Measurements from ENCODE around the gene HOXD13. TPM values are rescaled to one million over a fixed set of nuclear protein-coding genes. Genes with fewer than 3 reads are reported as not detected.
A peak's percentile ranks its signal among the peaks of the same experiment; 100 is the strongest.

HOXD13 gene
- total and polyA plus RNA-seq, 2 of the 8 experiments (the other 6 are each of a cell fraction or from before 2014, with no cell fraction given) = not detected

GRCh38 chr2:176120364-176121189, 28.1 kb downstream of the HOXD13 start:
- Histone ChIP-seq H3K4me1 (replicated peaks in 1 of 4; ENCODE audit: control insufficient read depth in 3 of 4, insufficient read depth in 4 of 4, low read length in 3 of 4) (peaks cover 0 to 13% (median 6%) of the 10 kb centered on the region in 4 experiments; a peak in 4 of 7 replicates), H3K4me3 (ENCODE audit: extremely low read depth in 1 of 4, insufficient read depth in 2 of 4, low read depth in 3 of 4, low read length in 4 of 4) (no peak overlapping the region), H3K4ac (replicated peaks; ENCODE audit: insufficient read length, low read depth, low read length) (no peak overlapping the region), H2BK20ac (ENCODE audit: low read length) (no peak overlapping the region), H3K79me1 (ENCODE audit: low read depth, low read length) (no peaks in the 10 kb centered on the region), H3K79me2 (ENCODE audit: control insufficient read depth in 1 of 2, insufficient read depth in 2 of 2, low read length in 2 of 2) (no peaks in the 10 kb centered on the region), H3K14ac (ENCODE audit: insufficient read length) (no peak overlapping the region), H4K91ac (replicated peaks; ENCODE audit: insufficient read length, low read length) (no peak overlapping the region), H3K18ac (ENCODE audit: extremely low read depth, low read length) (no peak overlapping the region), H2BK12ac (ENCODE audit: low read depth, low read length) (peak overlapping the region; percentile 61; the same call in 1 of the 2 replicates), H2BK15ac (ENCODE audit: low read length) (0 out of 2 replicates have a peak overlapping the region, but pooled peaks have one; percentile 47), H2BK5ac (ENCODE audit: low read depth, low read length) (no peak overlapping the region), H3K56ac (replicated peaks; ENCODE audit: insufficient read length, low read depth, low read length) (no peak overlapping the region), H3K9ac (replicated peaks in 1 of 4; ENCODE audit: extremely low read depth in 1 of 4, low read depth in 3 of 4, low read length in 3 of 4) (no peak overlapping the region), H2BK120ac (replicated peaks; ENCODE audit: low read depth, low read length) (no peak overlapping the region), H3K27ac (ENCODE audit: low read depth, low read length) (no peak overlapping the region), H3K9me3 (ENCODE audit: insufficient read depth in 2 of 2, low read depth in 1 of 2, low read length in 1 of 2) (peaks cover 0 to 16% of the 10 kb centered on the region in 2 experiments; a peak in 2 of 4 replicates), H4K8ac (ENCODE audit: extremely low read depth, insufficient read depth, low read length) (no peak overlapping the region), H2AK5ac (ENCODE audit: low read depth, low read length) (no peak overlapping the region), H3K23ac (ENCODE audit: insufficient read length) (no peak overlapping the region), H3K23me2 (ENCODE audit: low read depth, low read length) (peaks cover 2% of the 10 kb centered on the region; the same call in 1 of the 2 replicates), H2AFZ (ENCODE audit: low read length) (no peak overlapping the region), H3K27me3 (replicated peaks in 1 of 4; ENCODE audit: control insufficient read depth in 3 of 4, extremely low read depth in 1 of 4, insufficient read depth in 3 of 4, low read length in 3 of 4) (peaks cover 96 to 100% (median 100%) of the 10 kb centered on the region in 4 experiments), H4K20me1 (replicated peaks in 1 of 2; ENCODE audit: control insufficient read depth in 1 of 2, insufficient read depth in 2 of 2, low read length in 2 of 2) (peaks cover 21 to 39% of the 10 kb centered on the region in 2 experiments), H4K5ac (ENCODE audit: insufficient read length, low read depth, low read length) (no peak overlapping the region), H3K4me2 (ENCODE audit: insufficient read depth in 1 of 2, low read depth in 2 of 2, low read length in 2 of 2) (no peak overlapping the region), H3K36me3 (ENCODE audit: control insufficient read depth in 2 of 4, insufficient read depth in 4 of 4, low read length in 3 of 4) (peaks cover 0 to 31% (median 0%) of the 10 kb centered on the region in 4 experiments; a peak in 1 of 8 replicates)
- ChIA-PET CTCF (ENCODE audit: partially characterized antibody) (interaction anchor here (0.7 to 4.7 kb wide), 18 partner anchors 9 to 1028 kb away, joined by 3 to 42 read pairs (median 5); partner anchors contain the start of gene HOXD8), POLR2A (ENCODE audit: partially characterized antibody) (interaction anchor here (0.6 kb wide), 1 partner anchor 910 kb away, joined by 3 read pairs; no protein-coding TSS in a partner anchor)
- 20% methylated on average over 13 of the region's 13 CpGs; no CpG with 5 or more reads in 1 of the 2 experiments for WGBS, 2 experiments (ENCODE audit: extremely low coverage in 1 of 2, insufficient coverage in 1 of 2, insufficient read length in 1 of 2, insufficient replicate concordance in 2 of 2, low coverage in 1 of 2, low lambda C conversion rate in 2 of 2, missing lambda C conversion rate in 1 of 2)
- DNase-seq (ENCODE audit: low read depth in 1 of 2, low spot score in 2 of 2) (peak in 1 of 2 experiments; percentile 42), FAIRE-seq (no peak)
- TF ChIP-seq NRF1 (IDR thresholded peaks at IDR 0.05; ENCODE audit: low read depth, low read length) (no peak), SIRT6 (IDR thresholded peaks at IDR 0.05; ENCODE audit: low read length) (no peak), TBP (IDR thresholded peaks at IDR 0.05; ENCODE audit: low read depth, low read length) (no peak), CHD1 (IDR thresholded peaks at IDR 0.05; ENCODE audit: low read depth, low read length) (no peak), SAP30 (IDR thresholded peaks at IDR 0.05; ENCODE audit: insufficient read depth, insufficient replicate concordance, low read length) (no peak), SUZ12 (IDR thresholded peaks at IDR 0.05; ENCODE audit: low read length) (peak; percentile 16; the same call in 1 of the 2 replicates), RNF2 (IDR thresholded peaks at IDR 0.05; ENCODE audit: borderline replicate concordance, low read depth, low read length, missing control alignments, poor library complexity, severe bottlenecking) (peak; percentile 85), CHD2 (IDR thresholded peaks at IDR 0.05; ENCODE audit: low read length) (no peak), SP1 (IDR thresholded peaks at IDR 0.05; ENCODE audit: low read depth, low read length) (no peak)

Measured in H1 (cell line).